H54 (cell line): ENCODE data around the gene SPEF1.

Experiments used
- DNase-seq: peaks from one replicate; pipeline ENCODE4 v3.0.0; 2011; ENCODE audit warnings: low spot score, mixed read lengths; ENCODE audit not compliant: insufficient read length
- FAIRE-seq: peaks from 3 replicates; lab custom pipeline; 2011; peaks lifted over from hg19 to GRCh38; lab: Jason Lieb, UNC
- POLR2A ChIP-seq: IDR thresholded peaks from 2 replicates; pipeline ENCODE4 v1.6.1; 2011; ENCODE audit warnings: low read depth, mild to moderate bottlenecking, low read length

The SPEF1 gene

DNA sequence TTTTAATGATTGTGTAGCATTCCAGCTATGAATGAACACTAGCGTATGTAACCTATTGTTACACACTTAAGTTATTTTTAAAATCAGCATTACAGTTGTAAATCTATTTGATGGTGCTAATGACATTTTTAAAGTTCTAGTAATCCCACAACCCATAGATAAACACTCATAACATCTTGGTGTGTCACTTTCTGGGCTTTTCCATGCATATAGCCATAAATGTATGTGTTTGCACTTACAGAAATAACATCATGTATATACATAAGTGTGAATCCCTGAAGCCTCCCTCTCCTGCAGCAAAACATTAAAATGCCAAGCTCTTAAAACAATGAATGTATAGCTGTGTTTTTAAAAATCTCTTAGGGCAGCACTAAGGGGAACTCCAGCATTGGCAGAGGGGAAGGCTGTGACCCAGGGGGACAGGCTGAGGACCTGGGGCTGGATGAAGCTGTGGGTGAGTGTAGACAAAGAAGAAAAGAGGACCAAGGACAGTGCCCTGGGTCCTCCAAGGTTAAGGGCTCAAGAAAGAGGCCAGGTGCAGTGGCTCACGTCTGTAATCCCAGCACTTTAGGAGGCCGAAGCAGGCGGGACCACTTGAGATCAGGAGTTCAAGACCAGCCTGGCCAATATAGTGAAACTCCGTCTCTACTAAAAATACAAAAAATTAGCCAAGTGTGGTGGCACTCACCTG is 6.2 kb upstream of the SPEF1 start:
- TF ChIP-seq POLR2A = no peak
- no peak for DNase-seq
- FAIRE-seq = no peak

DNA sequence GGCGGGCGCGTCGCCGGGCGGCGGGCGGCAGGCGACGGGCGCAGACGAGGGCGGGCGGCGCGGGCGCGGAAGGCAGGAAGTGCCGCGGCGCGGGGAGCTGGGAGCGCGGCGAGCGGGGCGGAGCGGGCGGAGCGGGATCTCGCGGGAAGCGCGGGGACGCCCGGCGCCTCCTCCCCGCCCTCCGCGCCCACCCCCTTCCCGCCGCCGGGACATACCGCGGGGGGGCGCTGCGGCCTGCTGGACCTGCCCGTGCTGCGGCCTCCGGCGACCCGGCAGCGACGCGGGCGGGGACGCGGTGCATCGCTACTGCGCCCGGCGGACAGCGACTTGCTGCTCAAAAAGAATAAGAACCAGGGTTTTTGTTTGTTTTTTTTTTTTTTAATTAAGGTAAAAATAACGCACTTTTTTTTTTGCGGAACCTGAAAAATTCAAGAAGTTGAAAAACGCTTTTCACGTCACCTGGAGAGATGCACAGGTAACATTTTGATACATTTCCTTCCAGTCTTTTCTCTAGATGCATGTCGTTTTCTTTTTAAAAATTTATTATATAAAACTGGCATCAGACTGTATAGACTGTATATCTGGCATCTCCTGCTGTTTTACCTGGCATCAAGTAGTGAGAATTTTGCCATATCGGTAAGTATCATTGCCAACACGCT is 5.5 kb upstream of the SPEF1 start, which contains the start of gene CENPB:
Gene CENPB, minus strand, starts transcription at position 76 of the 659 bp plus-strand sequence. CDS start 257 bp downstream, outside the sequence.
- peak; percentile 93 for DNase-seq
- FAIRE-seq = no peak
- peak; percentile 77 for TF ChIP-seq POLR2A

DNA sequence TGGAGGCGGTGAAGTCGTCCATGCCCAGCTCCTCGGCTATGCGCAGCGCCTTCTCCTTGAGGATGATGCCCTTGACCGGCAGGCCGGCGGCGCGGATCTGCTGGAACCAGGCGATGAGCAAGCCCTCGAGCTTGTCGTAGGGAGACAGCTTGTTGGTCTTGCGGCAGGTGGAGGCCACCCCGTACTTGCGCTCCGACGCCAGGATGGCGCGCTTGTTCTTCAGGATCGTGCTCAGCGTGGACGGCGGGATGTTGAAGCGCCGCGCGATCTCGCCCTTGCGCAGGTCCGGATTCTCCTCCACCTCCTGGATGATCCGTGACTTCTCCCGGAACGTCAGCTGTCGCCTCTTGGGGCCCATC is 4.9 kb upstream of the SPEF1 start:
- FAIRE-seq (no peak), DNase-seq (no peak)
- no peak for TF ChIP-seq POLR2A

GRCh38 chr20:3785240-3786125 is 4.2 kb upstream of the SPEF1 start:
- no peak for FAIRE-seq
- DNase-seq = no peak
- TF ChIP-seq POLR2A = no peak

- DNase-seq (no peak), FAIRE-seq (no peak)
- TF ChIP-seq POLR2A = no peak
These were observed 3.6 kb upstream of the SPEF1 start for GRCh38 chr20:3784863-3785239.

GRCh38 chr20:3784216-3784853 is 3.1 kb upstream of the SPEF1 start:
- FAIRE-seq (no peak), DNase-seq (no peak)
- TF ChIP-seq POLR2A = no peak

DNA sequence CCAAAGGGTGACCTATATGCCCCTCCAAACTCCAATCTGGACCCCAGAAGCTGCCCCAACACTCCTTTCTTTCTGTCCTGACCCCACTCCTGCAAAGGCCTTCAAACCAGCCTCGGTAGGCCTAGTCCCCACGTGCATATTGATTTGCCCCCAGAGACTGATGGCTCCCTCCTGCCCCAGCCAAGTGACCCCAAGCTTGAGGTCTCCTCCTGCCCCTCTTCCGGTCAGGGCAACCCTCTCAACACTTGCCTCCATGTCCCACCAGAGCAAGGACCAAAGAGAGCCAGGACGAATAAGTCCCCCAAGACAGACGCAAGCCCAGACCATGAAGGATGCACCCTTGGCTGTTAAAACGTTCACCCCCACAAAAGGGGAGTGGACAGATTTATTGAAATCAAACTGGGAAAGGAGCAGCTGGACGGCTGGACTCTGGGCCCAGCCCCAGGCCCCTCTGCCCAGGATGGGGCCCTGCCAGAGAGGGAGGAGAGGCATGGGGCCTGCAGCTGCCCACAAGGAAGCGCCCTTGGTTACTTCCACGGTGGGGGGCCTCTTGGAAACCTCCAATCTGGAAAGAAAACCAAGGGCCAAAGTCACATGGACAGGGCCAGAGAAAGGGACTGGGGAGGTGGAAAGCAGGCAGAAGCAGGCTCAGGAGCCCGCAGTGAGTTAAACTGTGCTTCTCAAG is 2.4 kb upstream of the SPEF1 start:
- DNase-seq = no peak
- TF ChIP-seq POLR2A = no peak
- no peak for FAIRE-seq

DNA sequence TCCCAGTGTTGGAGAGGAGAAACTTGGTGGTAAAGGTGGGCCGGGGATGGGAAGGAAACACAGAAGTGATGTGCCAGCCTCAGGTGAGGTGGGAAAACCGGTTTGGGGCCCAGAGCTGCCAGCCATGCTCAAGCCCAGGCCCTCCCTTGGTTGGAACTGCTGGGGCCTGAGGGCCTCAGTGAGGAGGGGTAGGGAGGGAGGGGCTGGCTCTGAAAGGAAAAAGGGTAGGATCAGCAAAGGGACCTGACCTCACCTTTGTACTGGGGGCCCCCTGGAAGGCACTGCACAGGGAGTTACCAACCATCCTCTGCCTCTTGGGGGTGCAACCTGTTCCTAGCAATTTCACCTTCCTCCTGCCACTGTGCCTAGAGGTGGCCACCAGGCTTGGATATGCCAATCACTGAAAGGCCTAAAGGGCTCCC is 1.8 kb upstream of the SPEF1 start:
- TF ChIP-seq POLR2A = no peak
- no peak for FAIRE-seq
- no peak for DNase-seq

DNA sequence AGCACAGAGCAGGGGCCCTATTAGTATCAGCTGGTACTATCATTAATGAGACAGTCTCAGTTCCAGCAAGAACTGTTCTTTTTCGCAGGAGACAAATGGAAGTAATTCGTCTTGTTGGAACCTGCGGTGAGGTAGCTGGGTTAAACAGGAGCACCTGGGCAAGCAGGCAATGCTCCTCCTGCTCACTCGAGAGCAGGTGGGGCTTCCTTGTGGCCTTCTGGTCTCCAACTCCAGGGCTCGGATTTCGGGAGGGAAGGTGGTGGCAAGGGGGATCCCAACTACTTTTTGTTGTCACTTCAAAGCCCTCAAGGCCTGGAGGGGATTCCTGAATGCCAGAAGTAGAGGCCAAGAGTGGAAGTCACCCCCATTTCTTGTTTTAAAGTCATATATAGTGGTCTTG is 1.3 kb upstream of the SPEF1 start:
- no peak for FAIRE-seq
- DNase-seq = no peak
- TF ChIP-seq POLR2A = no peak

GRCh38 chr20:3778976-3779375 is 2.3 kb downstream of the SPEF1 start:
- no peak for DNase-seq
- no peak for TF ChIP-seq POLR2A
- FAIRE-seq = no peak

GRCh38 chr20:3777716-3778629 is 3.3 kb downstream of the SPEF1 start:
- DNase-seq (no peak), FAIRE-seq (no peak)
- TF ChIP-seq POLR2A = no peak

- no peak for FAIRE-seq
- no peak for TF ChIP-seq POLR2A
- no peak for DNase-seq
These were observed 3.9 kb downstream of the SPEF1 start for GRCh38 chr20:3777381-3777715.
